ENCODE data around the gene PRSS33.
A peak's percentile ranks its signal among the peaks of the same experiment; 100 is the strongest.

PRSS33 gene

GRCh38 chr16:2821487-2822157 lies 34.3 kb upstream of the PRSS33 start:
- DNase-seq: no peak

GRCh38 chr16:2820836-2821486 lies 33.6 kb upstream of the PRSS33 start:
- no peak for DNase-seq

GRCh38 chr16:2819939-2820835 lies 32.8 kb upstream of the PRSS33 start:
- DNase-seq: no peak

GRCh38 chr16:2819179-2819938 lies 32.0 kb upstream of the PRSS33 start:
- no peak for DNase-seq

DNA sequence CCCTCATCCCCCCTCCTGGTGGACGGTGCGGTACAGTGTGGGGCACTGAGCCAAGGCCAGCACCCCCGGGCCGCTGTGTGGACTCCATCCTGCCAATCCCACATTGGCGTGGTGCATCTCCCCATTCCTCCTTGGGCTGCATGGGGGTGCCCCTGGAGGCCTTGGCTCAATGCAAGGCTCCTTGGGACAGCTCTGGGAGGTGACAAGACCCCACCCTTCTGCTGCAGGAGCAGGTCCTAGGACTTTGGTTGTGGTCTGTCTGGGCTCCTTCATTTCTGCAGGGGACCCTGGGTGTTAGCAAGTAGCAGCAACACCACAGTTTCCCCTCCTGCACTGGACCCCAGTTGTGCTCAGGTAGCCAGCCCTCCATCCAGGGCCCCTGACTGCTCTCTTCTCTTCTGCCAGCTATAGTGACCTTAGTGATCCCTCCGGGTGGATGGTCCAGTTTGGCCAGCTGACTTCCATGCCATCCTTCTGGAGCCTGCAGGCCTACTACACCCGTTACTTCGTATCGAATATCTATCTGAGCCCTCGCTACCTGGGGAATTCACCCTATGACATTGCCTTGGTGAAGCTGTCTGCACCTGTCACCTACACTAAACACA lies 31.0 kb upstream of the PRSS33 start:
- no peak for DNase-seq

DNA sequence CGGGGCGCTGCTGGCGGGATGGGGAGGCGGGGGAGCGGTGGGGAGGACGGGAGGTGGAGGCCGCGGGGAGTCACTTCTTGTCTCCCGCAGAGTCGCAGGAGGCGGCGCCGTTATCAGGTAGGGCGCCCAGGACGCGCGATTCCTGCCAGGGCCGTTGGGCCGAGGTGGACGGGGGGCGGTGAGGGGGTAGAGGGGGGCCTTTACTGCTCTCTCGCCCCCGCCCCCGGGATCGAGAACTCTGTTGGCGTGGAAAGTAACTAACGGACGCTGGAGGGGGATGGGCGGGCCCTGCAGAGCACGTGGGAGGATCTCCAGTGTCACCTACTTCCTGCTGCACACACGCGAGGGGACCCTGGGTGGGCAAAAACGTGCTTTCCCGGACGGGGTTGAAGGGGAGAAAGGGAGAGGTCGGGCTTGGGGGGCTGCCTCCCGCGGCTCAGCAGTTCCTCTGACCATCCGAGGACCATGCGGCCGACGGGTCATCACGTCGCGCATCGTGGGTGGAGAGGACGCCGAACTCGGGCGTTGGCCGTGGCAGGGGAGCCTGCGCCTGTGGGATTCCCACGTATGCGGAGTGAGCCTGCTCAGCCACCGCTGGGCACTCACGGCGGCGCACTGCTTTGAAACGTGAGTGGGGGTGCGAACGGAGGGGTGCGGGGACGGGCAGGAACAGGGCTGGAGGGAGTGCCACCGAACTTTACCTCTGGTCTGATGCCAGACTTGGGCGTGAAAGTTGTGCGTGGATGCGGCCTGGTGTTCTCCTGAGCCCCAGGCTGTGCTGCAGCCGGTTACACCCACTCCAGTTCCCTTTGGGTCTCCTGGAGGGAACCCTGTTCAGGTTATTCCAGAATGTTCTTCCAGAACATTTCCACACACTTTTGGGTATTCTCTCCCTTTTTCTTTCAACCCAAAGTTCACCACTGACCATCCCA lies 30.2 kb upstream of the PRSS33 start:
- no peak for DNase-seq

- no peak for DNase-seq
Measured at GRCh38 chr16:2816751-2817339, 29.5 kb upstream of the PRSS33 start, which contains the start of gene PRSS21. Gene PRSS21, plus strand, starts transcription at chr16:2817237. Its CDS starts 32 bp downstream, at chr16:2817269.

DNA sequence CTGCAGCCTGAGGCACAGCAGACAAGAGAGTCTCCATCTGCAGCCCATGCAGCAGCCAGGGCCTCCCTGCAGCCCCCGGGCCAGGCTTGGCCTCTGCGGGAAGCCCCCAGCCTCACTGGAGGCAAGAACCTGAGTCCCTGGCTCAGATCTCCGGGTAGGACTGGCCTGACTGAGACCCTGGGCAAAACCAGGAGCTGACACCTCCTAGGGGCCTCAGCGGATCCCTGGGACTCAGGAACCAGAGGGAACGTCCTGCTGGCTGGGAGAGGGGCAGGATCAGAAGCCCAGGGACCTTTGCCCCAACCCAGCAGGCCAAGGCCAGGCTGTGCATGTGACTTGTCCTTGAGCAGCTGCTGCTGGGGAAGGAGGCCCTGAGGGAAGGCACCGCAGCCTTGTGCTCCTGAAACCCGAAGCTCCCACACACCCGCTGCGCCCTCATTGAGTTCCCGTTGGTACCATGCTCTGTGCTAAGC lies 28.0 kb upstream of the PRSS33 start:
- no peak for DNase-seq

- no peak for DNase-seq
Measured at GRCh38 chr16:2814551-2815298, 27.4 kb upstream of the PRSS33 start.

DNA sequence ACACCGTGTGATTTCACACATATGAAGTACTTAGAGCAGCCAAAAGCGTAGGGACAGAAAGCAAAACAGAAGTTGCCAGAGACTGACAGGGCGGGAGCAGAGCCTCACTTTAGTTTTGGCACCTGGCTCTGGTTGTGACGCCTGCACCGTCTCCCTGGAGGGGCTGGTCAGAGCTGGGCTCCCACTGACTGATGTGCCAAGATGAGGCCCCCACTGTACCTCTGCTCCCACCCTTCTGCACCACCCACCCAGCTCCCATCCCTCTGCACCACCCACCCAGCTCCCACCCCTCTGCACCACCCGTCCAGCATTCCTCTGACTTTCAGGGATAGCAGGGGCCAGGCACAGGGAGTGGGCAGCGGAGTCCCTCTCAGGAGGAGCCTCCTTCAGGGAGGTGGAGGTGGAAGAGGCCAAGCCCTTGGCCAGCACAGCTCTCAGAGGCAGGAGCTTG lies 26.4 kb upstream of the PRSS33 start:
- peak in 6 of 58 donors; percentile 1 to 35 (median 9) for DNase-seq

DNA sequence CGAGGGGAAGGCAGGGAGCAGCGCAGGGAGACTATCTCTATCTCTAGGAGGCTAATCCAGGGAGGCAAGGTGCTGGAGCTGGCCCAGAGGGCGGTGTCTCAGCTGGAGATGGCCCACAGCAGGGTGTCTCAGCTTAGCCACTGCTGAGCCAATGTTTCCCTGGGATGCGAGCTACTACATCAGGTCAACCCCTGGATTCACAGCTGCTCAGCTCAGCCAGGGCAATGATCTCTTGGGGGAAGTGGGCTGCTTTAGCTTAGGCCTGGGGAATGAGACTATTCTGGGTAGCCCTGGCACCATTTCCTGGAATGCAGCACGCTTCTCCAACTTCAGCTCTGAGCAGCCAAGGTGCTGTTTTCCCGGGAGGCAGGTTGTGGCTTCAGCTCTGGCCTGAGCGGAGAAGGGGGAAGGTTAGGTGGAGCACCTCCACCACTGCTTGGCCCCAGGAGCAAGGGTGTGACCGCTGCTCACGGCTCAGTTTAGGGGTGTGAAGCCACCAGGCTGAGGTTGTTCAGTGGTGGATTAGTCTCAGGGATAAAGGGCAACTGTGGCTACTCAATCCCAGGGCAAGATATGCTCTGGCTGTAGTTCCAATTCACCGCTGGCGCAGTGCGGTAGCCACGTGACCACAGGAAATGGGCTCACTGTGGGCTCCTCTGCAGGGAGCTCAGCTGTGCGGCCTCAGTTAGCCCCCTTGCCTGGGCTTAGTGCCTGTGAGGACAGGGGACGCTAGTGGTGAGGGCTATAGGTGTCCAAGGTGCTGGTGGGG lies 24.5 kb upstream of the PRSS33 start:
- no peak for DNase-seq

DNA sequence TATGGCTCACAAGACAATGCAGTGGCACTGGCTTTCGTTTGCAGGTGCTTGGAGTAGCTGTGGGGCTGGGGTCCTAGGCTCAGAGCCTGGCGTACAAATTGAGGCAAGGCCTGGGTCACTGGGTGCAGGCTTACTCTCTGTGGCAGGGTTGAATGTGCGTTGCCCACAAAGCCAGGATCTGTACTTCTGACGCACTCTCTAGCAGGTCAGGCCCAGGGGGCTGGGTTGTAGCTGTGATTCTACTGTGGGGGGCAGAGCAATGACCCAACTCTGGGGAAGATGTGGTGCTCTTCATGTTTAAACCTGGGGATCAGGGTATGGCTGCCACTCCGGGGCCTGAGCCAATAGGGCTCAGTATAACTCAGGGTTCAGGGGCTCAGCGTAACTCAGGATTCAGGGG lies 23.3 kb upstream of the PRSS33 start:
- DNase-seq: no peak

DNA sequence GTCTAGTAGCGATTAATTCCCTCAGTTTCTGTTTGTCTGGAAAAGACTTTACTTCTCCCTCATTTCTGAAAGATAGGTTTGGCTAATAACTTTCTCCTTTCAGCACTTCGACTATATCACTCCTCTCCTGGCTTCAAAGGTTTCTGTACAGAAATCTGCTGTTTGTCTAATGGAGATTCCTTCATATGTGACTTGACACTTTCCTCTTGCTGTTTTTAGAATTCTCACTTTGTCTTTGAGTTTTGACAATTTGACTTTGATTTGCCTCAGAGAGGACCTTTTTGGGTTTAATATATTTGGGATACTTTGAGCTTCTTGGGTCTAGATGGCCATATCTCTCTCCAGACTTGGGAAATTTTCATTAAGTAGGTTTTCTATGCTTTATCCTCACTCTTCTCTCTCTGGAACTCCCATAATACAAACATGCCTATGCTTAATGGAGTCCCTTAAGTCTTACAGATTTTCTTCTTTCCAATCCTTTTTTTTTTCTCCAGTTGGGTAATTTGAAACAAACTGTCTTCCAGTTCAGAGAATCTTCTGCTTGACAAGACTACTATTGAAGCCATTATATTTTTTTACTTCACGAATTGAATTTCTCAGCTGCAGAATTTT lies 21.9 kb upstream of the PRSS33 start:
- no peak for DNase-seq

GRCh38 chr16:2808181-2808580 lies 20.8 kb upstream of the PRSS33 start:
- no peak for DNase-seq

- DNase-seq: no peak
Measured at GRCh38 chr16:2806286-2806685, 18.9 kb upstream of the PRSS33 start.

GRCh38 chr16:2804728-2805127 lies 17.4 kb upstream of the PRSS33 start:
- no peak for DNase-seq

Data from anterior cingulate cortex (tissue), 58 donors.